ENCODE measurements around the gene ACSF2. TPM values are rescaled to one million over a fixed set of nuclear protein-coding genes. Genes with fewer than 3 reads are reported as not detected.
A peak's percentile ranks its signal among the peaks of the same experiment; 100 is the strongest.

The ACSF2 gene
- total RNA-seq, 1 experiment from 2014 or later, result 72.7 TPM

DNA sequence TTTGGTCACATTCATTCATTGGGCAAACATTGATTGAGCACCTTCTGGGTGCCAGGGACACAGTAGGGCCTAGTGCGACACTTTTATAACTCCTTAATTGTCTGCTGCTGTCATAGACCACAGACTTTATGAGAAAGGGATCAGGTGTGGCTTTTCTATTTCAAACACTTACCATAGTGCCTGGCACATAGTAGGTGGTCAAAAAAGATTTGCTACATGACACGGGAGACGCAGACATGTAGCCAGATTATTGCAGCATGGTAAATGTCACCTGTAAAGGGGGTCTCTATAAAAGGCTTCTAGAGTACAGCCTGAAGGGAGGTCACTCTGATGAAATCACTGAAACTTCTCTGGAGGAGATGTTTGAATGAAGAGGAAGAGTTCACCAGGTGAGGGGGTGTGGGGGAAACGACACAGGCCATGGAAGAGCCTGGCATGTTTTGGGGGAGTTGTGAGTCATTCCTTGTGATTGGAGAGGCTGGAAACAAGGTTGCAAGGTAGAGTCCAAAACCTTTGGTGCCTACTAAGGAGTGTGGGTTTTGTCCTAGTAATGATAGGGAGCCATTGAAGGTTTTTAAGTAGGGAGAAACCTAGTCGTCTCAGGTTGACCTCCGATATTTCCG lies 54.2 kb downstream of the ACSF2 start:
- Histone ChIP-seq H3K27me3 (ENCODE audit: low read length) (no peaks in the 10 kb centered on the region), H3K9ac (ENCODE audit: low read length) (no peak overlapping the region), H3K9me2 (replicated peaks; ENCODE audit: low read length) (no peaks in the 10 kb centered on the region), H3K79me2 (ENCODE audit: low read length) (peaks cover 27% of the 10 kb centered on the region), H3K4me2 (ENCODE audit: low read length) (peak overlapping the region; percentile 91), H3K9me3 (ENCODE audit: low read length) (no peaks in the 10 kb centered on the region), H2AFZ (ENCODE audit: low read length) (no peak overlapping the region), H3K36me3 (ENCODE audit: low read depth, low read length) (peaks cover 20% of the 10 kb centered on the region; the same call in 1 of the 2 replicates), H3K27ac (ENCODE audit: low read length) (no peak overlapping the region), H3K4me1 (ENCODE audit: insufficient read depth, low read length) (peaks cover 24% of the 10 kb centered on the region), H3F3A (ENCODE audit: low read length, unreplicated experiment) (no peaks in the 10 kb centered on the region), H3K4me3 (ENCODE audit: low read length) (peak overlapping the region; percentile 76), H4K20me1 (ENCODE audit: low read length) (no peaks in the 10 kb centered on the region)
- TF ChIP-seq, protein P1, sequence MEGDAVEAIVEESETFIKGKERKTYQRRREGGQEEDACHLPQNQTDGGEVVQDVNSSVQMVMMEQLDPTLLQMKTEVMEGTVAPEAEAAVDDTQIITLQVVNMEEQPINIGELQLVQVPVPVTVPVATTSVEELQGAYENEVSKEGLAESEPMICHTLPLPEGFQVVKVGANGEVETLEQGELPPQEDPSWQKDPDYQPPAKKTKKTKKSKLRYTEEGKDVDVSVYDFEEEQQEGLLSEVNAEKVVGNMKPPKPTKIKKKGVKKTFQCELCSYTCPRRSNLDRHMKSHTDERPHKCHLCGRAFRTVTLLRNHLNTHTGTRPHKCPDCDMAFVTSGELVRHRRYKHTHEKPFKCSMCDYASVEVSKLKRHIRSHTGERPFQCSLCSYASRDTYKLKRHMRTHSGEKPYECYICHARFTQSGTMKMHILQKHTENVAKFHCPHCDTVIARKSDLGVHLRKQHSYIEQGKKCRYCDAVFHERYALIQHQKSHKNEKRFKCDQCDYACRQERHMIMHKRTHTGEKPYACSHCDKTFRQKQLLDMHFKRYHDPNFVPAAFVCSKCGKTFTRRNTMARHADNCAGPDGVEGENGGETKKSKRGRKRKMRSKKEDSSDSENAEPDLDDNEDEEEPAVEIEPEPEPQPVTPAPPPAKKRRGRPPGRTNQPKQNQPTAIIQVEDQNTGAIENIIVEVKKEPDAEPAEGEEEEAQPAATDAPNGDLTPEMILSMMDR (conservative IDR thresholded peaks at IDR 0.05; ENCODE audit: low read depth, low read length), result no peak
- TF ChIP-seq EZH2 (IDR thresholded peaks at IDR 0.05; ENCODE audit: low read length, unreplicated experiment) (no peak), EZH2phosphoT487 (IDR thresholded peaks at IDR 0.05; ENCODE audit: borderline replicate concordance, low read length) (no peak)
- ChIA-PET CTCF (interaction anchor here (1.4 to 1.6 kb wide), 2 partner anchors 83 to 118 kb away, joined by 13 to 28 read pairs; partner anchors contain the start of gene LRRC59), POLR2A (ENCODE audit: unreplicated experiment) (no interaction called here)
- no peak for ATAC-seq
- DNase-seq, result no peak
- intact Hi-C loops (cut with micrococcal nuclease), result loop anchor here (5.0 kb wide), 1 partner anchor 362 kb away; no protein-coding TSS in a partner anchor
- BruUV-seq (replicated peaks), result TSS peak; percentile 42

DNA sequence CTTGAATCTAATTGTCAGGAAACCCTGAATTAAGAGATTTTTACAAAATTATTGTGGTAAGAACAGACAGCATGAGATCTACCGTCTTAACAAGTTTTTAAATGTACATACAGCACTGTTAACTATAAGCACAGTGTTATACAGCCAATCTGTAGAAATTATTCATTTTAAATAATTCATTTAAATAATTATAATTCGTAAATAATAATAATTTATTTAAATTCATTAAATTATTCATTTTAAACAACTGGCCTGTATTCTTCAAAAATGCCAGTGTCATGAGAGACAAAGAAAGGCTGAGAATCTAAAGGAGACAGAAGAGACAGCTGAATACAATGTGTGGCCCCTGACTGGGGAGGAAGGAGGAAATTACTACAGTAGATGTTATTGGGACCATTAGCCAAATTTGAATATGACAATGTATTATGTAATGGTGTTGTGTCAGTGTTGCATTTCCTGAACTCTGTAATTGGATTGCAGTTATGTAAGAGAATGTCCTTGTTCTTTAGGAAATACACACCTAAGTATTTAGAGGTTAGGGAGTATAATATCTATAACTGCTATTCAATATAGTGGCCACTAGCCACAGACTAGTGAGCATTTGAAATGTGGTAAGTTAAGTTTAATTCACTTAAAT lies 55.0 kb downstream of the ACSF2 start:
- peaks cover 24% of the 10 kb centered on the region for H3K4me1 ChIP-seq (ENCODE audit: insufficient read depth, low read length)
- ATAC-seq (no peak), DNase-seq (no peak)
- no peak for TF ChIP-seq EZH2phosphoT487 (IDR thresholded peaks at IDR 0.05; ENCODE audit: borderline replicate concordance, low read length)
- TF ChIP-seq EZH2 (IDR thresholded peaks at IDR 0.05; ENCODE audit: low read length, unreplicated experiment), result no peak
- TF ChIP-seq, protein P1 (conservative IDR thresholded peaks at IDR 0.05; ENCODE audit: low read depth, low read length), result no peak
- ChIA-PET POLR2A (ENCODE audit: unreplicated experiment) (no interaction called here), CTCF (no interaction called here)
- no peaks in the 10 kb centered on the region for H3K9me2 ChIP-seq (replicated peaks; ENCODE audit: low read length)
- no TSS peak for BruUV-seq (replicated peaks)
- no peaks in the 10 kb centered on the region for H3F3A ChIP-seq (ENCODE audit: low read length, unreplicated experiment)
- intact Hi-C loops (cut with micrococcal nuclease), result loop anchor here (5.0 kb wide), 1 partner anchor 361 kb away; no protein-coding TSS in a partner anchor
- H4K20me1 ChIP-seq (ENCODE audit: low read length), result no peaks in the 10 kb centered on the region
- H3K4me3 ChIP-seq (ENCODE audit: low read length), result no peak overlapping the region
- H3K79me2 ChIP-seq (ENCODE audit: low read length), result peaks cover 27% of the 10 kb centered on the region
- H3K27ac ChIP-seq (ENCODE audit: low read length), result no peak overlapping the region
- peaks cover 23% of the 10 kb centered on the region; the same call in 1 of the 2 replicates for H3K36me3 ChIP-seq (ENCODE audit: low read depth, low read length)
- H3K9ac ChIP-seq (ENCODE audit: low read length), result no peak overlapping the region
- no peak overlapping the region for H2AFZ ChIP-seq (ENCODE audit: low read length)
- no peaks in the 10 kb centered on the region for H3K27me3 ChIP-seq (ENCODE audit: low read length)
- H3K4me2 ChIP-seq (ENCODE audit: low read length), result no peak overlapping the region
- H3K9me3 ChIP-seq (ENCODE audit: low read length), result no peaks in the 10 kb centered on the region

DNA sequence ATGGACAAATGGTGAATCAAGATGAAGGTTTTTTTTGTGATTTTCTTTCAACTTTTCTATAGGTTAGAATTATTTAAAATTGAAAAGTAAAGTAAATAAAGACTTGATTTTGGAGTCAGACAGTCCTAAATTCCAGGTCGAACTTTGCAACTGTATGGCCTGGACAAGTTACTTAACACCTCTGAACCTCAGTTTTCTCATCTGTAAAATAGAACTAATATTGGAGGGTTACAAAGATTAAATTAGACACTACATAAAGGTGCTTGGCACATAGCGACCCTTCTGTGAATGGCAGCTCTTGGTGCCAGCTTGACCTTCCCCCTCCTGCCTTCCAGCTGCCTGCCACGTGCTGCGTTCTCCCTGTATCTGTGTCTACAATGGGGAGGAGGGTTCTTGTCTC lies 55.6 kb downstream of the ACSF2 start:
- no peak for DNase-seq
- BruUV-seq (replicated peaks), result no TSS peak
- no peaks in the 10 kb centered on the region for H3K27me3 ChIP-seq (ENCODE audit: low read length)
- POLR2A ChIA-PET (ENCODE audit: unreplicated experiment), result no interaction called here
- no peak overlapping the region for H3K4me3 ChIP-seq (ENCODE audit: low read length)
- H3K27ac ChIP-seq (ENCODE audit: low read length), result no peak overlapping the region
- TF ChIP-seq, protein P1 (conservative IDR thresholded peaks at IDR 0.05; ENCODE audit: low read depth, low read length), result no peak
- no peak for TF ChIP-seq EZH2 (IDR thresholded peaks at IDR 0.05; ENCODE audit: low read length, unreplicated experiment)
- no peak for TF ChIP-seq EZH2phosphoT487 (IDR thresholded peaks at IDR 0.05; ENCODE audit: borderline replicate concordance, low read length)
- no peak overlapping the region for H3K4me2 ChIP-seq (ENCODE audit: low read length)
- no peaks in the 10 kb centered on the region for H3K9me3 ChIP-seq (ENCODE audit: low read length)
- H3K9me2 ChIP-seq (replicated peaks; ENCODE audit: low read length), result no peaks in the 10 kb centered on the region
- H3F3A ChIP-seq (ENCODE audit: low read length, unreplicated experiment), result no peaks in the 10 kb centered on the region
- no peaks in the 10 kb centered on the region for H4K20me1 ChIP-seq (ENCODE audit: low read length)
- H3K9ac ChIP-seq (ENCODE audit: low read length), result no peak overlapping the region
- H3K36me3 ChIP-seq (ENCODE audit: low read depth, low read length), result peaks cover 23% of the 10 kb centered on the region; the same call in 1 of the 2 replicates
- H3K79me2 ChIP-seq (ENCODE audit: low read length), result peaks cover 27% of the 10 kb centered on the region
- no peak for ATAC-seq
- intact Hi-C loops (cut with micrococcal nuclease), result loop anchor here (1.0 to 5.0 kb wide), 6 partner anchors 20 to 361 kb away; partner anchors contain the start of gene EPN3
- peaks cover 24% of the 10 kb centered on the region for H3K4me1 ChIP-seq (ENCODE audit: insufficient read depth, low read length)
- H2AFZ ChIP-seq (ENCODE audit: low read length), result no peak overlapping the region
- CTCF ChIA-PET, result no interaction called here

Measured in PC-3 (cell line).